Measurements from ENCODE around the gene MUC2.

DNA sequence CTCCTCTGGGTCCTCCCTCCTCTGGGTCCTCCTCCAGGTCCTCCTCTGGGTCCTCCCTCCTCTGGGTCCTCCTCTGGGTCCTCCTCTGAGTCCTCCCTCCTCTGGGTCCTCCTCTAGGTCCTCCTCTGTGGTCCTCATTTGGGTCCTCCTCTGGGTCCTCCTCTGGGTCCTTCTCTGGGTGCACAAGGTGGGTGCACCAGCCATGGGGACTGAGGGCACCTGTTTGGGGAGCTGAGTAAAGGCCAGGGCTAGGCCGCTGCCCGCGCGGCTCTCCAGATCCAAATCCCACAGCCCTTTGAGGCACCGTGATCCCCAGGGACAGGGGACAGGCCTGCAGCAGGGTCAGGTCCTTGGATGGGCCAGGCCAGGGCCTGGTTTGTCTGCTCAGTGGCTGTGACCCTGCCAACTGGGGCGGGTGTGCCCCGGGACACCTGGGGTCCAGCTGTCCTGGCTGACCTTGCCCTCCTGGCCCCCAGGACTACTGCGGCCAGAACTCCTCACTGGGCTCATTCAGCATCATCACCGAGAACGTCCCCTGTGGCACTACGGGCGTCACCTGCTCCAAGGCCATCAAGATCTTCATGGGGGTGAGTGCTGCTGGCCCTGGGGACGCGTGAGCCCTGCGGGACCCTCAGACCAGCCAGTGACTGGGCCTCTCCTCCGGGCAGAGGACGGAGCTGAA is 12.7 kb downstream of the MUC2 start:
- TF ChIP-seq POLR2A (IDR thresholded peaks at IDR 0.05) (no peak), POLR2AphosphoS5 (IDR thresholded peaks at IDR 0.05) (no peak), EP300 (IDR thresholded peaks at IDR 0.05) (no peak)
- TF ChIP-seq, protein P1, sequence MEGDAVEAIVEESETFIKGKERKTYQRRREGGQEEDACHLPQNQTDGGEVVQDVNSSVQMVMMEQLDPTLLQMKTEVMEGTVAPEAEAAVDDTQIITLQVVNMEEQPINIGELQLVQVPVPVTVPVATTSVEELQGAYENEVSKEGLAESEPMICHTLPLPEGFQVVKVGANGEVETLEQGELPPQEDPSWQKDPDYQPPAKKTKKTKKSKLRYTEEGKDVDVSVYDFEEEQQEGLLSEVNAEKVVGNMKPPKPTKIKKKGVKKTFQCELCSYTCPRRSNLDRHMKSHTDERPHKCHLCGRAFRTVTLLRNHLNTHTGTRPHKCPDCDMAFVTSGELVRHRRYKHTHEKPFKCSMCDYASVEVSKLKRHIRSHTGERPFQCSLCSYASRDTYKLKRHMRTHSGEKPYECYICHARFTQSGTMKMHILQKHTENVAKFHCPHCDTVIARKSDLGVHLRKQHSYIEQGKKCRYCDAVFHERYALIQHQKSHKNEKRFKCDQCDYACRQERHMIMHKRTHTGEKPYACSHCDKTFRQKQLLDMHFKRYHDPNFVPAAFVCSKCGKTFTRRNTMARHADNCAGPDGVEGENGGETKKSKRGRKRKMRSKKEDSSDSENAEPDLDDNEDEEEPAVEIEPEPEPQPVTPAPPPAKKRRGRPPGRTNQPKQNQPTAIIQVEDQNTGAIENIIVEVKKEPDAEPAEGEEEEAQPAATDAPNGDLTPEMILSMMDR (IDR thresholded peaks at IDR 0.05): no peak
